T-helper 1 cell treated with Interleukin-12 subunit alpha and Interleukin-12 subunit beta and Interleukin-4 antibody, amounts not matched to agents 30 μg/mL and 1 μg/mL, for 36 hours (primary cell): ENCODE data around the gene INTS15.
"Not testable (repeated sequence)": the region's sequence is repeated elsewhere in the genome, so short reads cannot be mapped to it uniquely, and the experiment has no call there.

Experiments
- H3K27ac Mint-ChIP-seq: one replicate; pipeline ENCODE4 v1.8.0; 2021; ENCODE audit warnings: mild to moderate bottlenecking, mixed read lengths
- H3K27me3 Mint-ChIP-seq: one replicate; pipeline ENCODE4 v1.8.0; 2021; ENCODE audit warnings: low read depth, mixed read lengths
- H3K36me3 Mint-ChIP-seq: one replicate; pipeline ENCODE4 v1.8.0; 2021; ENCODE audit warnings: low read depth, mixed read lengths
- H3K4me1 Mint-ChIP-seq: one replicate; pipeline ENCODE4 v1.8.0; 2021; ENCODE audit warnings: low read depth, mixed read lengths
- H3K4me3 Mint-ChIP-seq: one replicate; pipeline ENCODE4 v1.8.0; 2021; ENCODE audit warnings: mild to moderate bottlenecking, moderate library complexity, mixed read lengths
- H3K9me3 Mint-ChIP-seq: one replicate; pipeline ENCODE4 v1.8.0; 2021; ENCODE audit warnings: mixed read lengths

INTS15 gene

DNA sequence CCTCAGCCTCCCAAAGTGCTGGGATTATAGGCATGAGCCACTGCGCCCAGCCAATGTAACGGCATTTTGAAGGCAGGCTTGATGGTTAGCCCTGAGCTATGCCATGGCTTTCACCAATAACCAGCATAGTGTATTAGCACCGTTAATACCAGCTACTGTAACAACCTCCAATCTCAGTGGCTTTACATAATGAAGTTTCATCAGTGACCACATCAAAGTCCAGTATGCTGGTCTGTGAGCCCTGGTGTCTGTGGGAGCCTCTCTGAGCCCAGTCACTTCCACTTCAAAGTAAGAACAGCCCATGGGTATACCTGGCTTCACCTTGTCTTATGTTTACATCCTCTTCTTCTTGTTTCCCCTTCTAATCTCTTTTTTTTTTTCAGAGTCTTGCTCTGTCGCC, 24.2 kb upstream of the INTS15 start:
- Mint-ChIP-seq H3K4me3 (no peak overlapping the region), H3K27ac (no peak overlapping the region), H3K9me3 (no peaks in the 10 kb centered on the region), H3K36me3 (no peaks in the 10 kb centered on the region), H3K27me3 (no peaks in the 10 kb centered on the region), H3K4me1 (no peaks in the 10 kb centered on the region)

DNA sequence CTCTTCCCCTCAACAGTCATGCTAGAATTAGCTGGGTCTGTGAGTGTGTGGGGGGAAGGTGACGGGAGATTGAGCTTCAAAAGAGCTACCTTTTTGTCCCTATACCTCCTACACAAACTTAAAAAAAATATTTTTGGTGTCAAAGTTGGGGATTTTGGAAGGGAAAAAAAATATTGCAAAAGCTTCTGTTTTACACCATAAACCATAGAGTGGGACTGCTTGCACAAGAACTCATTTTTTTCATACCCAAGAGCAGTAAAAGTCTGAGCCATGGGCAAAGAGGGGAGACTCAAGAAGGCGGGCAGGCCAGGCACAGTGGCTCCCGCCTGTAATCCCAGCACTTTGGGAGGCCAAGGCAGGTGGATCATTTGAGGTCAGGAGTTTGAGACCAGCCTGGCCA, 21.9 kb upstream of the INTS15 start:
- no peaks in the 10 kb centered on the region for H3K36me3 Mint-ChIP-seq
- H3K9me3 Mint-ChIP-seq = no peaks in the 10 kb centered on the region
- no peaks in the 10 kb centered on the region for H3K4me1 Mint-ChIP-seq
- H3K4me3 Mint-ChIP-seq = no peak overlapping the region
- H3K27ac Mint-ChIP-seq = no peak overlapping the region
- H3K27me3 Mint-ChIP-seq = no peaks in the 10 kb centered on the region

DNA sequence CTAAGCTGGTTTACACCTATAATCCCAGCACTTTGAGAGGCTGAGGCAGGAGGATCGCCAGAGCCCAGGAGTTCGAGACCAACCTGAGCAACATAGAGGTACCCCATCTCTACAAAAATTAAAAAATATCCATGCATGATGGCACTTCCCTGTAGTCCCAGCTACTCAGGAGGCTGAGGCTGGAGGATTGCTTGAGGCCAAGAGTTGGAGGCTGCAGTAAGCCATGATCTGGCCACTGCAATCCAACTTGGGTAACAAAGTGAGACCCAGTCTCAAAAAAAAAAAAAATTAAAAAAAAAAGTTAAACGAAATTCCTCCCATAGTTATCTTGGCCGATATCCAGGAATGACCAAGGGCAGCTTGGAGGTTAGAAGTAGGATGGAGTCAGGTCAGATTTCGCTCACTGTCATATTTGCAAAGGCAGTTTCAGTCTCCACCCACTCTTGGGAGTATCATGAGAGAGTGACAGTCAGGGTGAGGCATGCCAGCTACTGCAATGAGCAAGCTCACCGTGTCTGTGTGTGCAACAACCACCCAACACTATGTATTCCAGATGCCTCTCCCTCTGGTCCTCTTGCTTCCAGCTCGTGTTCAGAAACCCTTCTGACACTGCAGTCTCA, 18.6 kb upstream of the INTS15 start:
- Mint-ChIP-seq H3K4me1 (peaks cover 3% of the 10 kb centered on the region), H3K9me3 (no peaks in the 10 kb centered on the region), H3K27ac (no peak overlapping the region), H3K27me3 (no peaks in the 10 kb centered on the region), H3K4me3 (no peak overlapping the region), H3K36me3 (no peaks in the 10 kb centered on the region)

DNA sequence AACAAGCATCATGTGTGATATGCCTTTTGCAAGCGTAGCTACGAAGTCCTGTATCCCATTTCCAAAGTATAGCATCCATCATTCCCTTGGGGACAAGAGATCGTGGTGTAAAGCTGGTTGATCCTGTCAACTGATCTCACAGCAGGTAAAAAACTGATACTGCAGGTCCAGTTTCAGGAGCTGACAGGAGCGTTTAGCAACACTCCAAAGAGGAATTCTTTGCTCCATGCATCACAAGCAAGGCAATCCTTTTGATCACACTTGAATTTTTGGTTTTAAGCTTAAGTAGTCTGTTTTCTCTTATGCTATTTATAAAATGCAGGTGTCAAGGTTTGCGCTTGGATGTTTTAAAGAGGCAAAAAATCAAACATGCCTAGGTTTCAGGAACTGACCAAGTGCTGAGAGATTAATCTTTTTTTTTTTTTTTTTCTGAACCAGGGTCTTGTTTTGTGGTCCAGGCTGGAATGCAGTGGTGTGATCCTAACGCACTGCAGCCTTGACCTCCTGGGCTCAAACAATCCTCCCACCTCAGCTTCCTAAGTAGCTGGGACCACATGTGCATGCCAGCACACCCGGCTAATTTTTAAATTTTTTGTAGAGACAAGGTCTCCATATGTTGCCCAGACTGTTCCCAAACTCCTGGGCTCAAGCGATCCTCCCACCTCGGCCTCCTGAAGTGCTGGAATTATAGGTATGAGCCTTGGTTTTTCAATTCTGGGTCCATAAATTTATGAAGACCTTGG, 14.4 kb upstream of the INTS15 start:
- H3K27ac Mint-ChIP-seq = no peak overlapping the region

DNA sequence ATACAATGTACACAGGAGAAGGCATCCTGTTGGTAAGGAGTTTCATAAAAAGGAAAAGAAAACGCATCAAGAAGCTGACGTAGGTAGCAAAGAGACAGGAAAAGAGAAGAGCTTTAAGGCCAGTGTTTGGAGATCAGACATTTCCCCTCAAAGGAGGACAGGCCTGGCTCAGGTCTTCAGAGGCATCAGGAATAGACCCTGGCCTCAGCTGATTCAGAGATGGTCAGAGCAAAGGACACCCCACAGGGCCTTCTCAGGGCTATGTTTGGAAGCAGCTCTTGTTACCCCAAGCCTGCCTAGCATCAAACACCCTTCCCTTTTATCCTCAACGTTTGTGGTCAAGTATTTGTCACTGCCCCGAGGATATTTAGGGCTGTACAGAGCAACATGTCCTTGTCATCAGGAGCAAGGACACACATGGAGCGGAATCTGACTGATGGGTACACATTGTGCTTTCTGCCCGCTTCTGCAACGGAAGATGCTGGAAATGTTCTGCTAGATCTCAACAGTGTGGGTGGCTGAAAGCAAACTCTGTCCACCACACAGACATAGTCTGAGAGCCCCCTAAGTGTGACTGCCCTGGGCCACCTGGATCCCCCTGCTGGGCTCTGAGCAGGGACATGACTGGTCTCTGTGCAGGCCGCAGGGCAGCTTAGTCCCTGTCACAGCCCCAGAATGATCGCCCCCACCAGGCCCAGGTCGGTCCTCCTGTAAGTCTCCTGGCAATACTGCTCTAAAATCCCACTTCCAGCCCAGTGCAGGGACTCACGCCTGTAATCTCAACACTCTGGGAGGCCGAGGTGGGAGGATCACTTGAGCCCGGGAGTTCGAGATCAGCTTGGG, 13.6 kb upstream of the INTS15 start:
- H3K4me3 Mint-ChIP-seq = peak overlapping the region; percentile 50
- peaks cover 6% of the 10 kb centered on the region for H3K36me3 Mint-ChIP-seq
- H3K27ac Mint-ChIP-seq = no peak overlapping the region

More for the DNA sequence above, 14.4 kb upstream of the INTS15 start:
- H3K27me3 Mint-ChIP-seq = no peaks in the 10 kb centered on the region
- peaks cover 8% of the 10 kb centered on the region for H3K4me1 Mint-ChIP-seq
- peaks cover 2% of the 10 kb centered on the region for H3K36me3 Mint-ChIP-seq
- peak overlapping the region; percentile 26 for H3K4me3 Mint-ChIP-seq
- H3K9me3 Mint-ChIP-seq = no peaks in the 10 kb centered on the region

DNA sequence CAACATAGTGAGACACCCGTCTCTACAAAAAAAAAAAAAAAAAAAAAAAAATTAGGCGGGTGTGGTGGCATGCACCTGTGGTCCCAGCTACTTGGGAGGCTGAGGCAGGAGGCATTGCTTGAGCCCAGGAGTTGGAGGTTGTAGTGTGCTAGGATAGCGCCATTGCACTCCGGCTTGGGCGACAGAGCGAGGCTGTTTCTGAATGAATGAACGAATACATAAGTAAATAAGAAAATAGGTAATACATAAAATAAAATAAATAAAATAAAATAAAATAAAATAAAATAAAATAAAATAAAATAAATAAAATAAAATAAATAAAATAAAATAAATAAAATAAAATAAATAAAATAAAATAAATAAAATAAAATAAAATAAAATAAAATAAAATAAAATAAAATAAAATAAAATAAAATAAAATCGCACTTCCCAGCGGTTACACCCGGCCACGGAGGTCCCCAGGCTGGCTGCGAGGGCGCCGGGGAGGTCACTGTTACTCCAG, 12.9 kb upstream of the INTS15 start:
- Mint-ChIP-seq H3K4me3 (peak overlapping the region; percentile 81), H3K36me3 (peaks cover 12% of the 10 kb centered on the region), H3K27ac (peak overlapping the region; percentile 79), H3K4me1 (peaks cover 11% of the 10 kb centered on the region)
- not testable (repeated sequence) for H3K9me3 Mint-ChIP-seq, H3K27me3 Mint-ChIP-seq

More for the DNA sequence above, 13.6 kb upstream of the INTS15 start:
- H3K9me3 Mint-ChIP-seq = no peaks in the 10 kb centered on the region
- no peaks in the 10 kb centered on the region for H3K27me3 Mint-ChIP-seq
- H3K4me1 Mint-ChIP-seq = peaks cover 10% of the 10 kb centered on the region

DNA sequence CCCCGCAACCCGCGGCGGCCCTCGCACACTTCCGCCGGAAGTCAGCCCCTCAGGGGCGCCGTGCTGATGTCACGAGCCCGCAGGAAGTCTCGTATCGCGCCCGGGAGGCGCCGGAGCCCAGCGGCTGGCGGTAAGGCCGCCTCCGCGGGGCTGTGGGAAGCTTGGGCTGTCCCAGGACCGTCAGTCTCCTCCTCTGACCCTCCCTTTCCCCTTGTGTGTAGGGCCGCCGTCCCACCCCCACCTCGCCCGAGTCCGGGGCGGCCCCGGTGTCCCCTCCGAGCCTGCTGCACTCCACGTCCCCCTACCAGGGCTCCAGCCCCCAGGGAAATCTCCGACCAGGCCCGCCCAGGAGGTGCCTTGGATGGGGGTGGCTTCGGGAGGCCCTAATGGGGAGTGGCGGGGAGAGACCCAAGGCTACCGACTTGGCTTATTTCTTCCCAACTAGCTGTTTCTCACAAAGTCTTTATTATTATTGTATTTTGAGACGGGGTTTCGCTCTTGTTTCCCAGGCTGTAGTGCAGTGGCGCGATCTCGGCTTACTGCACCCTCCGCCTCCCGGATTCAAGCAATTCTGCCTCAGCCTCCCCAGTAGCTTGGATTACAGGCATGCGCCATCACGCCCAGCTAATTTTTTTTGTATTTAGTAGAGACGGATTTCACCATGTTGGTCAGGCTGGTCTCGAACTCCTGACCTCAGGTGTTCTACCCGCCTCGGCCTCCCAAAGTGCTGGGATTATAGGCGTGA, 12.3 kb upstream of the INTS15 start, which contains the start of gene ZDHHC4:
Gene ZDHHC4, plus strand, starts transcription at position 86 of the 745 bp plus-strand sequence. CDS start 3,108 bp downstream, outside the sequence.
- H3K36me3 Mint-ChIP-seq = peaks cover 16% of the 10 kb centered on the region
- peak within 1 kb of the TSS; percentile 86 for H3K4me3 Mint-ChIP-seq
- no peaks in the 10 kb centered on the region for H3K27me3 Mint-ChIP-seq
- H3K9me3 Mint-ChIP-seq = no peaks in the 10 kb centered on the region
- peaks cover 13% of the 10 kb centered on the region for H3K4me1 Mint-ChIP-seq
- peak within 1 kb of the TSS; percentile 90 for H3K27ac Mint-ChIP-seq

DNA sequence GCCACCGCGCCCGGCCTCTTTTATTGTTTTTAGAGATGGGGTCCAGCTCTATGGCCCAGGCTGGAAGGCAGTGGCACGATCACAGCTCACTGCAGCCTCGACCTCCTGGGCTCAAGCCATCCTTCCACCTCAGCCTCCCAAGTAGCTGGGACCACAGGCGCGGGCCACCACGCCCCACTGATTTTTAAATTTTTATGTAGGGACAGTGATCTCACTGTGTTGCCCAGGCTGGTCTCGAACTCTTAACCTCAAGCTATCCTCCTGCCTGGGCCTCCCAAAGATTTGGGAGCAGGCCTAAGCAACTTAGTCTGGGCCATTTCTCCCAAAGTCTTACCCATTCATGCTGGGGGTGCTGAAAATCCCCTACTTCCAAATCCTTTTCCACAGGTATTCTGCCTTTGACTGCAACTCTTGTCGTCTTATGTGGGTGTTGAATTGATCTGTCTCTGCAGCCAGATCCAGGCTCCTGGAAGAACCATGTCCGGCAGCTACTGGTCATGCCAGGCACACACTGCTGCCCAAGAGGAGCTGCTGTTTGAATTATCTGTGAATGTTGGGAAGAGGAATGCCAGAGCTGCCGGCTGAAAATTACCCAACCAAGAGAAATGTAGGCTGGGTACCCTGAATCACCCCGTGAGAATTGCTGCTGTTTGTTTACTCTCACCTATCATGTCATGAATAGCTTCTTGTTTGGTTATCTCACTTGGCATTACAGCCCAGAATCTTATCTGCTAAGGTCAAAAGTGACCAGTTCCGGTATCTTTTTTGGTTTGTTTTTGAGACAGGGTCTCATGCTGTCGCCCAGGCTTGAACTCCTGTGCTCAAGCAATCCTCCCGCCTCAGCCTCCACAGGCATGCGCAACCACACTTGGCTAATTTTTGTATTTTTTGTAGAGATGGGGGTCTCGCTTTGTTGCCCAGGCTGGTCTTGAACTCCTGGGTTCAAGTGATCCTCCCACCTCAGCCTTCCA, 11.4 kb upstream of the INTS15 start:
- no peaks in the 10 kb centered on the region for H3K27me3 Mint-ChIP-seq
- peak overlapping the region; percentile 86 for H3K4me3 Mint-ChIP-seq
- peaks cover 13% of the 10 kb centered on the region for H3K4me1 Mint-ChIP-seq
- H3K9me3 Mint-ChIP-seq = no peaks in the 10 kb centered on the region
- H3K27ac Mint-ChIP-seq = peak overlapping the region; percentile 90
- peaks cover 20% of the 10 kb centered on the region for H3K36me3 Mint-ChIP-seq

DNA sequence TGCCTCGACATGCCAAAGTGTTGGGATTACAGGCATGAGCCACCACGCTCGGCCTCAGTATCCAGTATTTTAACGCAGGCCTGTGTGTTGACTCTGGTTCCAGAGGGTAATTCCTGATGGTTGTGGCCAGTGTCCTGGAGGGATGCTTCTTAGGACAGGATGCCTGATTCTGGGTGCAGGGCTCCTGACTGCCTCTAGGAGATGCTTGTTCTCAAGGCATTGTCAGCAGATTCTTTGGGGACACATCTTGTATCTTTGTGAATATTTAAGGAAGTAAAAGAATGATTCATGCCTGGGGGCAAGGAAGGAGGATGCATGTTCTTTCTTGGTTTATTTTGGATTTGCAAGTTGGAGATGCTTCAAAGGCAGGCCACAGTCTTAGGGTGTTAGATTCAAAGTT, 10.4 kb upstream of the INTS15 start:
- Mint-ChIP-seq H3K27me3 (no peaks in the 10 kb centered on the region), H3K4me1 (peaks cover 13% of the 10 kb centered on the region), H3K36me3 (peaks cover 22% of the 10 kb centered on the region), H3K9me3 (no peaks in the 10 kb centered on the region), H3K27ac (no peak overlapping the region), H3K4me3 (no peak overlapping the region)

DNA sequence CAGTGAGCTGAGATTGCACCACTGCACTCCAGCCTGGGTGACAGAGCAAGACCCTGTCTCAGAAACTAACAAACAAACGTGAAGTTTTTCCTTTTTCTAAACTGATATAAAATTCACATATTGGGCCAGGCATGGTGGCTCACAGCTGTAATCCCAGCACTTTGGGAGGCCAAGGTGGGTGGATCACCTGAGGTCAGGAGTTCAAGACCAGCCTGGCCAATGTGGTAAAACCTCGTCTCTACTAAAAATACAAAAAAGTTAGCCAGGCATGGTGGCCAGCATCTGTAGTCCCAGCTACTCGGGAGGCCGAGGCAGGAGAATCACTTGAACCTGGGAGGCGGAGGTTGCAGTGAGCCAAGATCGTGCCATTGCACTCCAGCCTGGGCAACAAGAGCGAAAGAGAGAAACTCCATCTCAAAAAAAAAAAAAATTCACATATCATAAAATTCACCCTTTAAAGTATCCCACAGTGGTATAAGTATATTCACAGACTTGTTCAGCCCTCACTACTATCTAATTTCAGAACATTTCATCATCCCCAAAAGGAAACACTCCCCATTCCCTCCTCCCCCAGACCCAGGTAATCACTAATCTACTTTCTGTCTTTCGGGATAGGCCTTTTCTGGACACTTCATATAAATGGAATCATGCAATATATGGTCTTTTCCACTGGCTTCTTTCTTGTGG, 3.9 kb upstream of the INTS15 start:
- peaks cover 45% of the 10 kb centered on the region for H3K36me3 Mint-ChIP-seq

DNA sequence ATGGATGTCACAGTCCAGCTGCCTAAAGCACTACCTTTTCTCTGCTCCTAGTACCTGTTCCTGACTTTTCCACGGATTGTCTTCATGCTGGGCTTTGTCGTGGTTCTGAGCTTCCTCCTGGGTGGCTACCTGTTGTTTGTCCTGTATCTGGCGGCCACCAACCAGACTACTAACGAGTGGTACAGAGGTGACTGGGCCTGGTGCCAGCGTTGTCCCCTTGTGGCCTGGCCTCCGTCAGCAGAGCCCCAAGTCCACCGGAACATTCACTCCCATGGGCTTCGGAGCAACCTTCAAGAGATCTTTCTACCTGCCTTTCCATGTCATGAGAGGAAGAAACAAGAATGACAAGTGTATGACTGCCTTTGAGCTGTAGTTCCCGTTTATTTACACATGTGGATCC, 1.3 kb upstream of the INTS15 start:
- H3K36me3 Mint-ChIP-seq = peaks cover 36% of the 10 kb centered on the region
- peak overlapping the region; percentile 64 for H3K27ac Mint-ChIP-seq
- no peaks in the 10 kb centered on the region for H3K27me3 Mint-ChIP-seq
- no peaks in the 10 kb centered on the region for H3K9me3 Mint-ChIP-seq
- H3K4me1 Mint-ChIP-seq = peaks cover 10% of the 10 kb centered on the region
- peak overlapping the region; percentile 52 for H3K4me3 Mint-ChIP-seq

More for the DNA sequence above, 3.9 kb upstream of the INTS15 start:
- not testable (repeated sequence) for H3K4me3 Mint-ChIP-seq, H3K27ac Mint-ChIP-seq, H3K27me3 Mint-ChIP-seq, H3K9me3 Mint-ChIP-seq
- H3K4me1 Mint-ChIP-seq = peaks cover 12% of the 10 kb centered on the region

DNA sequence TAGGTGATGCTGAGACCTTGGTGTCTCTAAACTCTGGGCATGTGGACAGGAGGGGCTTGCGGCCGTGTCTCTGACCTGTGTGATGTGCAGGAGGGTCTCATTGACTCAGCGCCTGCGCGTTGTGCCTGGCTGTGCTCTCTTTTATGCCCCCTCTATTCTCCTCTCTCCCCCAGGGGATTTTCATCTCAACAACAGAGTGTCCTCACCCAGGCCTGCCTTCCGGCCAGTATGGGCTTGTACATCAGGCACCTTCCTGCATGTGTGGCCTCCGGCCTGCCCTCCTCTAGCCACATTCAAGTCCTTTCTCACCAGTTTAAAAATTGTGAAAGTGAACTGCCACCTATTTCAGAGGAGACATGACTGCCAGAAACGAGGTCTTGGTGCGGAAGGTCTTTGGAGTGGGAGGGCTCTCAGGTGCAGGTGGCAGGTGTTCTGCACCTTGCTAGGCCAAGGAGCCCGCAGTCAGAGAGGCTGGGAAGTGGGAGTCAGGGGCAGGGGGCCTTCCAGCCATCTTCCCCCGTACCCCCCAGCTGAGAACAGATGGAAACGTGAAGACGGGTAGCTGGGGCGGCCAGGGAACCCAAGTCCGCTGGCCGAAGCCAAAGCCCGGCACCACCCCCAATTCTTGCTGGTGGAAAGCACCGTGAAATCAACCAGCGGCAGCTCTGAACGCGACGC, 531 bp upstream of the INTS15 start:
- peak overlapping the region; percentile 68 for H3K4me3 Mint-ChIP-seq
- no peaks in the 10 kb centered on the region for H3K9me3 Mint-ChIP-seq
- H3K27ac Mint-ChIP-seq = peak overlapping the region; percentile 63
- no peaks in the 10 kb centered on the region for H3K27me3 Mint-ChIP-seq
- peaks cover 10% of the 10 kb centered on the region for H3K4me1 Mint-ChIP-seq
- H3K36me3 Mint-ChIP-seq = peaks cover 36% of the 10 kb centered on the region
